ENCODE data around the gene GRID2. TPM values are rescaled to one million over a fixed set of nuclear protein-coding genes. Genes with fewer than 3 reads are reported as not detected.

The GRID2 gene
- total and polyA plus RNA-seq, 4 donors, result under 0.01 to 0.02 TPM; not detected in 2

DNA sequence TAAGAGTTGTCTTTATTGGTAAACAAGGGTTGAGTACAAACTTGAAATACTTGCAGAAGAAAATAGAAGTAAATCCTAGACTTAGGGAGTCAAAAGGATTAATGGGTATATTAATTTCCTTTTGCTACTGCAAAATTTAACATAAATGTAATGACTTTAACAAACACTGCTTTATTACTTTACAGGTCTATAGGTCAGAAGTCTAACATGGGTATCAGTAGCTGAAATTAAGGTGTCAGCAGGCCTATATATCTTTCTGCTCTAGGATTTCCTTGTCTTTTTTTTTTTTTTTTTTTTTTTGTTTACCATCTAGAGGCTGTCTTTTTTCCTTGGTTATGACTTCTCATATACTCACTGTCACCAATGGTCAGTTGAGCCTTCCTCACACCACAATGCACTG lies 220.4 kb downstream of the GRID2 start:
- Histone ChIP-seq H3K9me3 (ENCODE audit: control insufficient read depth in 4 of 4, low read length in 3 of 4) (no peaks in the 10 kb centered on the region), H3K4me3 (ENCODE audit: low read depth in 1 of 3, low read length in 3 of 3) (no peak overlapping the region), H3K4me1 (ENCODE audit: control insufficient read depth in 4 of 4, insufficient read depth in 4 of 4, low read length in 3 of 4) (no peaks in the 10 kb centered on the region), H3K9ac (ENCODE audit: low read depth in 1 of 2, low read length in 2 of 2) (no peak overlapping the region), H3K27ac (ENCODE audit: low read depth in 1 of 2, low read length in 2 of 2) (no peak overlapping the region), H3K27me3 (ENCODE audit: control insufficient read depth in 4 of 4, insufficient read depth in 4 of 4, low read length in 3 of 4) (no peaks in the 10 kb centered on the region), H3K36me3 (ENCODE audit: control insufficient read depth in 4 of 4, insufficient read depth in 3 of 4, low read depth in 1 of 4, low read length in 3 of 4) (no peaks in the 10 kb centered on the region)
- DNase-seq (ENCODE audit: low spot score), result no peak
- TF ChIP-seq RAD21 (IDR thresholded peaks at IDR 0.05) (no peak), ZBTB33 (IDR thresholded peaks at IDR 0.05) (no peak), JUND (IDR thresholded peaks at IDR 0.05) (no peak), SP1 (IDR thresholded peaks at IDR 0.05) (no peak), TAF1 (conservative IDR thresholded peaks at IDR 0.05) (no peak), HNF4G (IDR thresholded peaks at IDR 0.05) (no peak), EGR1 (IDR thresholded peaks at IDR 0.05; ENCODE audit: low read depth in 2 of 2) (no peak), FOXA1 (IDR thresholded peaks at IDR 0.05) (no peak)

GRCh38 chr4:92528541-92528940 lies 224.8 kb downstream of the GRID2 start:
- no peaks in the 10 kb centered on the region for H3K9me3 ChIP-seq (ENCODE audit: control insufficient read depth in 4 of 4, low read length in 3 of 4)
- H3K27ac ChIP-seq (ENCODE audit: low read depth in 1 of 2, low read length in 2 of 2), result no peak overlapping the region
- H3K27me3 ChIP-seq (ENCODE audit: control insufficient read depth in 4 of 4, insufficient read depth in 4 of 4, low read length in 3 of 4), result no peaks in the 10 kb centered on the region
- H3K4me1 ChIP-seq (ENCODE audit: control insufficient read depth in 4 of 4, insufficient read depth in 4 of 4, low read length in 3 of 4), result no peaks in the 10 kb centered on the region
- H3K36me3 ChIP-seq (ENCODE audit: control insufficient read depth in 4 of 4, insufficient read depth in 3 of 4, low read depth in 1 of 4, low read length in 3 of 4), result no peaks in the 10 kb centered on the region
- no peak overlapping the region for H3K9ac ChIP-seq (ENCODE audit: low read depth in 1 of 2, low read length in 2 of 2)
- H3K4me3 ChIP-seq (ENCODE audit: low read depth in 1 of 3, low read length in 3 of 3), result no peak overlapping the region
- 47% methylated on average over 4 of the region's 4 CpGs for WGBS
- TF ChIP-seq RXRA (IDR thresholded peaks at IDR 0.05) (no peak), NR2F2 (IDR thresholded peaks at IDR 0.05) (no peak), HNF4A (conservative IDR thresholded peaks at IDR 0.05) (no peak), REST (IDR thresholded peaks at IDR 0.05) (no peak)
- TF ChIP-seq, protein P1, sequence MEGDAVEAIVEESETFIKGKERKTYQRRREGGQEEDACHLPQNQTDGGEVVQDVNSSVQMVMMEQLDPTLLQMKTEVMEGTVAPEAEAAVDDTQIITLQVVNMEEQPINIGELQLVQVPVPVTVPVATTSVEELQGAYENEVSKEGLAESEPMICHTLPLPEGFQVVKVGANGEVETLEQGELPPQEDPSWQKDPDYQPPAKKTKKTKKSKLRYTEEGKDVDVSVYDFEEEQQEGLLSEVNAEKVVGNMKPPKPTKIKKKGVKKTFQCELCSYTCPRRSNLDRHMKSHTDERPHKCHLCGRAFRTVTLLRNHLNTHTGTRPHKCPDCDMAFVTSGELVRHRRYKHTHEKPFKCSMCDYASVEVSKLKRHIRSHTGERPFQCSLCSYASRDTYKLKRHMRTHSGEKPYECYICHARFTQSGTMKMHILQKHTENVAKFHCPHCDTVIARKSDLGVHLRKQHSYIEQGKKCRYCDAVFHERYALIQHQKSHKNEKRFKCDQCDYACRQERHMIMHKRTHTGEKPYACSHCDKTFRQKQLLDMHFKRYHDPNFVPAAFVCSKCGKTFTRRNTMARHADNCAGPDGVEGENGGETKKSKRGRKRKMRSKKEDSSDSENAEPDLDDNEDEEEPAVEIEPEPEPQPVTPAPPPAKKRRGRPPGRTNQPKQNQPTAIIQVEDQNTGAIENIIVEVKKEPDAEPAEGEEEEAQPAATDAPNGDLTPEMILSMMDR (IDR thresholded peaks at IDR 0.05; ENCODE audit: low read depth, low read length, missing input control), result no peak
- DNase-seq (ENCODE audit: low spot score), result no peak

Measured in liver (tissue), 9 donors.